Transverse colon (tissue), 4 donors: Measurements from ENCODE around the gene PKP2. TPM values are rescaled to one million over a fixed set of nuclear protein-coding genes. Genes with fewer than 3 reads are reported as not detected.

Source experiments
- DNase-seq: peaks from one replicate; pipeline ENCODE4 v3.0.0-alpha.2; 2019
- H3K27ac ChIP-seq, 4 donors: fragments of 200-600 bp; sonication (generic); 2 replicates each; pipeline ENCODE4 v1.5.1; 2016 to 2018; ENCODE audit warnings: inconsistent platforms in 4 of 4
- H3K27me3 ChIP-seq: fragments of 200-600 bp; sonication (generic); 2 replicates; pipeline ENCODE4 v1.5.1; 2017; ENCODE audit warnings: inconsistent platforms
- H3K36me3 ChIP-seq, 4 donors: fragments of 200-600 bp; sonication (generic); 2 replicates each; pipeline ENCODE4 v1.5.1; 2017 to 2019; ENCODE audit warnings: inconsistent platforms in 4 of 4
- H3K4me1 ChIP-seq, 4 donors: fragments of 200-600 bp; sonication (generic); 2 replicates each; pipeline ENCODE4 v1.5.1; 2017 to 2020; ENCODE audit warnings: inconsistent platforms in 4 of 4
- H3K4me3 ChIP-seq, 4 donors: fragments of 200-600 bp; sonication (generic); 1 replicate in 1 of 4; 2 replicates in 3 of 4; pipeline versions ENCODE4 v1.5.1 to v1.6.1; 2017 to 2019; ENCODE audit warnings: inconsistent platforms in 4 of 4
- H3K9me3 ChIP-seq, 2 donors: fragments of 200-600 bp; sonication (generic); 2 replicates each; pipeline ENCODE4 v1.5.1; 2017 to 2019; ENCODE audit warnings: inconsistent platforms in 2 of 2
- EP300 ChIP-seq: sonication (generic); formaldehyde crosslinking; IDR thresholded peaks from one replicate; pipeline ENCODE4 v1.6.1; 2017; ENCODE audit warnings: antibody characterized with exemption, low read depth
- POLR2A ChIP-seq: fragments of 450-650 bp; IDR thresholded peaks from one replicate; pipeline ENCODE4 v1.6.1; 2016; ENCODE audit warnings: antibody characterized with exemption, mild to moderate bottlenecking, moderate library complexity
- POLR2AphosphoS5 ChIP-seq, 3 donors: sonication (generic); formaldehyde crosslinking; IDR thresholded peaks; one replicate each; pipeline ENCODE4 v1.6.1; 2016; ENCODE audit warnings: antibody characterized with exemption in 3 of 3
- WGBS, 2 donors: methylation state at CpG; one replicate each; pipeline ENCODE4 v1.1.5; 2018; ENCODE audit warnings: low coverage in 1 of 2; 5-methylcytosine and 5-hydroxymethylcytosine counted together
- in situ Hi-C, 4 donors: fragments of 200-750 bp; cut with MboI; loops; one replicate each; pipeline versions ENCODE4 v1.15.0 to v1.15.1; 2017; ENCODE audit warnings: low sequenced_read_pairs in 3 of 4, low pct_ligation_motif_present in 1 of 4, low pct_unique_long_range_greater_than_20kb in 1 of 4
- intact Hi-C: fragments of 100-400 bp; cut with DNase I; formaldehyde crosslinking; loops from one replicate; pipeline ENCODE4 v1.15.1; 2023; ENCODE audit warnings: low total_unique reads
- total RNA-seq, 4 donors: library from RNA; depleted of rRNA; stranded (reverse); fragments of >200 nt; gene quantifications; one replicate each; pipeline ENCODE4 v1.1.0, GENCODE V29; 2016
- TF ChIP-seq, protein P1 (sequence below), 5 experiments: fragments of 200-600 bp in 3 of 5; fragments of 450-650 bp in 2 of 5; sonication (generic) in 3 of 5; IDR thresholded peaks; 1 replicate in 2 of 5; 2 replicates in 3 of 5; pipeline ENCODE4 v1.5.1; 2016 to 2017; ENCODE audit warnings: antibody characterized with exemption in 5 of 5, inconsistent platforms in 3 of 5, mild to moderate bottlenecking in 2 of 5, moderate library complexity in 1 of 5

Gene PKP2
- total RNA-seq, 4 donors from 2014 or later = 92.0 to 253 (median 108) TPM

- no peaks in the 10 kb centered on the region for H3K9me3 ChIP-seq
- H3K36me3 ChIP-seq = peaks cover 0 to 7% (median 0%) of the 10 kb centered on the region in 4 donors
- no peak for DNase-seq
- intact Hi-C loops (no loop called here), in situ Hi-C loops (no loop called here)
- H3K27ac ChIP-seq = no peak overlapping the region
- 91 to 94% methylated on average over 4 to 6 of the region's 6 CpGs for WGBS, 2 donors
- H3K4me3 ChIP-seq = no peak overlapping the region
- H3K27me3 ChIP-seq = no peaks in the 10 kb centered on the region
- no peak for TF ChIP-seq EP300
- TF ChIP-seq, protein P1, sequence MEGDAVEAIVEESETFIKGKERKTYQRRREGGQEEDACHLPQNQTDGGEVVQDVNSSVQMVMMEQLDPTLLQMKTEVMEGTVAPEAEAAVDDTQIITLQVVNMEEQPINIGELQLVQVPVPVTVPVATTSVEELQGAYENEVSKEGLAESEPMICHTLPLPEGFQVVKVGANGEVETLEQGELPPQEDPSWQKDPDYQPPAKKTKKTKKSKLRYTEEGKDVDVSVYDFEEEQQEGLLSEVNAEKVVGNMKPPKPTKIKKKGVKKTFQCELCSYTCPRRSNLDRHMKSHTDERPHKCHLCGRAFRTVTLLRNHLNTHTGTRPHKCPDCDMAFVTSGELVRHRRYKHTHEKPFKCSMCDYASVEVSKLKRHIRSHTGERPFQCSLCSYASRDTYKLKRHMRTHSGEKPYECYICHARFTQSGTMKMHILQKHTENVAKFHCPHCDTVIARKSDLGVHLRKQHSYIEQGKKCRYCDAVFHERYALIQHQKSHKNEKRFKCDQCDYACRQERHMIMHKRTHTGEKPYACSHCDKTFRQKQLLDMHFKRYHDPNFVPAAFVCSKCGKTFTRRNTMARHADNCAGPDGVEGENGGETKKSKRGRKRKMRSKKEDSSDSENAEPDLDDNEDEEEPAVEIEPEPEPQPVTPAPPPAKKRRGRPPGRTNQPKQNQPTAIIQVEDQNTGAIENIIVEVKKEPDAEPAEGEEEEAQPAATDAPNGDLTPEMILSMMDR (IDR thresholded peaks at IDR 0.05) = no peak
- no peak for TF ChIP-seq POLR2A
- TF ChIP-seq POLR2AphosphoS5 (IDR thresholded peaks at IDR 0.05) = no peak
- H3K4me1 ChIP-seq = no peaks in the 10 kb centered on the region
Measured at GRCh38 chr12:32846053-32846452, 50.5 kb downstream of the PKP2 start.

- Histone ChIP-seq H3K27ac (no peak overlapping the region), H3K9me3 (no peaks in the 10 kb centered on the region), H3K36me3 (no peaks in the 10 kb centered on the region), H3K4me3 (no peak overlapping the region), H3K4me1 (no peaks in the 10 kb centered on the region), H3K27me3 (no peaks in the 10 kb centered on the region)
- no peak for DNase-seq
- TF ChIP-seq, protein P1 (IDR thresholded peaks at IDR 0.05) = no peak
- TF ChIP-seq POLR2AphosphoS5 (IDR thresholded peaks at IDR 0.05) = no peak
- no peak for TF ChIP-seq POLR2A
- no peak for TF ChIP-seq EP300
- intact Hi-C loops = no loop called here
- in situ Hi-C loops = no loop called here
Measured at GRCh38 chr12:32843528-32844095, 53.0 kb downstream of the PKP2 start.

- H3K4me1 ChIP-seq = no peaks in the 10 kb centered on the region
- H3K27me3 ChIP-seq = no peaks in the 10 kb centered on the region
- in situ Hi-C loops = no loop called here
- no peak for DNase-seq
- 80 to 86% methylated on average over 4 of the region's 4 CpGs for WGBS, 2 donors
- TF ChIP-seq, protein P1 (IDR thresholded peaks at IDR 0.05) = no peak
- TF ChIP-seq POLR2A (no peak), POLR2AphosphoS5 (IDR thresholded peaks at IDR 0.05) (no peak), EP300 (no peak)
- H3K9me3 ChIP-seq = no peaks in the 10 kb centered on the region
- H3K27ac ChIP-seq = no peak overlapping the region
- no peak overlapping the region for H3K4me3 ChIP-seq
- intact Hi-C loops = no loop called here
- peaks cover 0 to 6% (median 0%) of the 10 kb centered on the region in 4 donors for H3K36me3 ChIP-seq
Measured at GRCh38 chr12:32841061-32841460, 55.5 kb downstream of the PKP2 start.

GRCh38 chr12:32839828-32840227, 56.7 kb downstream of the PKP2 start:
- Histone ChIP-seq H3K4me3 (no peak overlapping the region), H3K4me1 (no peaks in the 10 kb centered on the region), H3K27me3 (no peaks in the 10 kb centered on the region), H3K9me3 (no peaks in the 10 kb centered on the region), H3K27ac (no peak overlapping the region), H3K36me3 (peaks cover 0 to 6% (median 0%) of the 10 kb centered on the region in 4 donors)
- in situ Hi-C loops = no loop called here
- no peak for TF ChIP-seq POLR2AphosphoS5 (IDR thresholded peaks at IDR 0.05)
- no peak for TF ChIP-seq POLR2A
- TF ChIP-seq, protein P1 (IDR thresholded peaks at IDR 0.05) = no peak
- no peak for TF ChIP-seq EP300
- DNase-seq = no peak
- intact Hi-C loops = no loop called here
- 61 to 100% methylated on average over 1 to 4 of the region's 4 CpGs for WGBS, 2 donors
